ENCODE data around the gene AGXT.

AGXT gene

DNA sequence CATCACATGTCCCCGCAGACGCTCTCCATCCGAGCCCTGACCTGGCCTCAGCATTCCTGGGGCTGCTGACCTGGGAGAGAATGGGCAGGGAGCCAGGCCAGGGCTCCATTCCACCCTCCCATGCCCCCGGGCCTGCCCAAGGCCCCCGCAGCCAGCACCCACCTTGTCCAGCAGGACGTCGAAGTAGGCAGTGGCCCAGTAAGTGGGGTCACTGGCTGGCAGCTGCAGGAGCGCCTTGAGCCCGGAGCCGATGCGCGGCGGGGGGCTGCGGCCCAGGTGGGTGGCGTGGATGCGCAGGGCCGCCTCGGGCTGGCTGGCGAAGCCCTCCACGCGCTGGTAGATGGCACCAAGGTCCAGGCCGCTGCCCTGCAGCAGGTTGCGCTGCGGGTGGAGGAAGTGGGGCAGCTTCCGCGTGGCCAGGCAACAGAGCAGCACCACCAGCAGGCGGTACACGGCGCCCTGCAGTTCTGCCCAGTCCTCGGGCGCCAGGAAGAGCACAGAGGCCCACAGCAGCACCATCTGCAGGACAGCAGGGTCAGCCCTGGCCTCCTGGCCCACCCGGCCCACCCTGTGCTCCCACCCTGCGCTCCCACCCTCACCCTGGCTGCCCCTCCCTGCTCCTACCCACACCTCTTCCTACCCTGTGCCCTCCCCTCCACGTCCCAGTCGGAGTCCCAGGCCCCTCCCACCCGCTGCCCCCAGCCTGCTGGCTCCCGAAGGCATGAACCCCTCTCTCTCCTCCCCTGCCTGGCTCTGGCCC is 19.7 kb downstream of the AGXT start:
- H3K9me2 ChIP-seq (ENCODE audit: low read depth, low read length), result no peaks in the 10 kb centered on the region
- no peak overlapping the region for H2AFZ ChIP-seq (ENCODE audit: low read length)
- H3F3A ChIP-seq (ENCODE audit: insufficient read depth, low read length), result no peaks in the 10 kb centered on the region
- TF ChIP-seq, protein P1, sequence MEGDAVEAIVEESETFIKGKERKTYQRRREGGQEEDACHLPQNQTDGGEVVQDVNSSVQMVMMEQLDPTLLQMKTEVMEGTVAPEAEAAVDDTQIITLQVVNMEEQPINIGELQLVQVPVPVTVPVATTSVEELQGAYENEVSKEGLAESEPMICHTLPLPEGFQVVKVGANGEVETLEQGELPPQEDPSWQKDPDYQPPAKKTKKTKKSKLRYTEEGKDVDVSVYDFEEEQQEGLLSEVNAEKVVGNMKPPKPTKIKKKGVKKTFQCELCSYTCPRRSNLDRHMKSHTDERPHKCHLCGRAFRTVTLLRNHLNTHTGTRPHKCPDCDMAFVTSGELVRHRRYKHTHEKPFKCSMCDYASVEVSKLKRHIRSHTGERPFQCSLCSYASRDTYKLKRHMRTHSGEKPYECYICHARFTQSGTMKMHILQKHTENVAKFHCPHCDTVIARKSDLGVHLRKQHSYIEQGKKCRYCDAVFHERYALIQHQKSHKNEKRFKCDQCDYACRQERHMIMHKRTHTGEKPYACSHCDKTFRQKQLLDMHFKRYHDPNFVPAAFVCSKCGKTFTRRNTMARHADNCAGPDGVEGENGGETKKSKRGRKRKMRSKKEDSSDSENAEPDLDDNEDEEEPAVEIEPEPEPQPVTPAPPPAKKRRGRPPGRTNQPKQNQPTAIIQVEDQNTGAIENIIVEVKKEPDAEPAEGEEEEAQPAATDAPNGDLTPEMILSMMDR (IDR thresholded peaks at IDR 0.05; ENCODE audit: low read length), result no peak
- TF ChIP-seq EZH2 (IDR thresholded peaks at IDR 0.05; ENCODE audit: borderline replicate concordance, low read length), result no peak
- H3K27ac ChIP-seq (ENCODE audit: low read depth, low read length, poor library complexity, severe bottlenecking), result no peak overlapping the region
- H3K27me3 ChIP-seq (ENCODE audit: insufficient read depth, low read length), result 0 out of 2 replicates have a peak, but pooled peaks cover 4% of the 10 kb centered on the region
- H3K9ac ChIP-seq (ENCODE audit: low read length), result no peak overlapping the region
- no peaks in the 10 kb centered on the region for H4K20me1 ChIP-seq (ENCODE audit: insufficient read depth, low read length)
- no peak overlapping the region for H3K4me2 ChIP-seq (ENCODE audit: low read length)
- no peaks in the 10 kb centered on the region for H3K9me3 ChIP-seq (ENCODE audit: low read length)
- no peaks in the 10 kb centered on the region for H3K4me1 ChIP-seq (ENCODE audit: insufficient read depth, low read length, severe bottlenecking)
- H3K79me2 ChIP-seq (ENCODE audit: insufficient read depth, low read length), result no peaks in the 10 kb centered on the region
- H3K36me3 ChIP-seq (ENCODE audit: insufficient read depth, low read length), result no peaks in the 10 kb centered on the region
- H3K4me3 ChIP-seq (ENCODE audit: low read depth, low read length, poor library complexity, severe bottlenecking), result no peak overlapping the region

DNA sequence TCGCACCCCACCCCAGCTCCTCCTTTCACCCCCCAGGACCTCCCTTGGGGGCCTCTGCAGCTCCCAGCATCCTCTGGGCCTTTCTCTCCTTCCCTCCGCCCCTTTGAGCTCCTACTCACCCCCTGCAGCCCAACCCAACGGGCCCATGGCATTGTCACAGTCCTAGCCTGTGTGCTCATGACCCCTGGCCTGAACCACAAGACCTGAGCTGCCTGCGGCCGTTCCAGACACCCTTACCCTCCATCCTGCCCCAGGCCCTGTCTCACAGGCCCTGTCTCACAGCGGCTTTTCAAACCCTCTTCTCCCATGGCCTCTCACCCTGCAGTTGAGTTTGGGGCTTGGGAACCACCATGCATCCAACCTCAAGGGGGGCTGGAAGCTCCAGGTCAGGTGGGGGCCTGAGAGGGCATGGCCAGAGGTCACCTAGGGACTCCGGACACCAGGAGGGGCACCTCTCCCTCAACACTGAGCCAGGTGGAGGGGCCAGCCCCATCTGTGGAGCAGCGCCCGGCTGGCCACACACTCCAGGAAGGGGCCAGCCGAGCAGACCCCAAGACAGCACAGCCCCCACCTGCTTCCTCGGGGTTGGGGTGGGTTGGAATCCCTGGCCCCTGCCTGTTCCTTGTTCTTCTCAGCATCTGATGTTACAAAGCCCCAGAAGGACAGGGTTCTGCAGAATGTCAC is 20.4 kb downstream of the AGXT start:
- Histone ChIP-seq H3K4me3 (ENCODE audit: low read depth, low read length, poor library complexity, severe bottlenecking) (no peak overlapping the region), H3K9me3 (ENCODE audit: low read length) (no peaks in the 10 kb centered on the region), H3K4me1 (ENCODE audit: insufficient read depth, low read length, severe bottlenecking) (no peaks in the 10 kb centered on the region), H3K9ac (ENCODE audit: low read length) (no peak overlapping the region), H3K27ac (ENCODE audit: low read depth, low read length, poor library complexity, severe bottlenecking) (no peak overlapping the region), H3K79me2 (ENCODE audit: insufficient read depth, low read length) (no peaks in the 10 kb centered on the region), H4K20me1 (ENCODE audit: insufficient read depth, low read length) (no peaks in the 10 kb centered on the region), H3F3A (ENCODE audit: insufficient read depth, low read length) (no peaks in the 10 kb centered on the region), H3K36me3 (ENCODE audit: insufficient read depth, low read length) (no peaks in the 10 kb centered on the region), H3K27me3 (ENCODE audit: insufficient read depth, low read length) (0 out of 2 replicates have a peak, but pooled peaks cover 4% of the 10 kb centered on the region), H3K9me2 (ENCODE audit: low read depth, low read length) (no peaks in the 10 kb centered on the region), H3K4me2 (ENCODE audit: low read length) (no peak overlapping the region), H2AFZ (ENCODE audit: low read length) (no peak overlapping the region)
- no peak for TF ChIP-seq EZH2 (IDR thresholded peaks at IDR 0.05; ENCODE audit: borderline replicate concordance, low read length)
- TF ChIP-seq, protein P1 (IDR thresholded peaks at IDR 0.05; ENCODE audit: low read length), result no peak

DNA sequence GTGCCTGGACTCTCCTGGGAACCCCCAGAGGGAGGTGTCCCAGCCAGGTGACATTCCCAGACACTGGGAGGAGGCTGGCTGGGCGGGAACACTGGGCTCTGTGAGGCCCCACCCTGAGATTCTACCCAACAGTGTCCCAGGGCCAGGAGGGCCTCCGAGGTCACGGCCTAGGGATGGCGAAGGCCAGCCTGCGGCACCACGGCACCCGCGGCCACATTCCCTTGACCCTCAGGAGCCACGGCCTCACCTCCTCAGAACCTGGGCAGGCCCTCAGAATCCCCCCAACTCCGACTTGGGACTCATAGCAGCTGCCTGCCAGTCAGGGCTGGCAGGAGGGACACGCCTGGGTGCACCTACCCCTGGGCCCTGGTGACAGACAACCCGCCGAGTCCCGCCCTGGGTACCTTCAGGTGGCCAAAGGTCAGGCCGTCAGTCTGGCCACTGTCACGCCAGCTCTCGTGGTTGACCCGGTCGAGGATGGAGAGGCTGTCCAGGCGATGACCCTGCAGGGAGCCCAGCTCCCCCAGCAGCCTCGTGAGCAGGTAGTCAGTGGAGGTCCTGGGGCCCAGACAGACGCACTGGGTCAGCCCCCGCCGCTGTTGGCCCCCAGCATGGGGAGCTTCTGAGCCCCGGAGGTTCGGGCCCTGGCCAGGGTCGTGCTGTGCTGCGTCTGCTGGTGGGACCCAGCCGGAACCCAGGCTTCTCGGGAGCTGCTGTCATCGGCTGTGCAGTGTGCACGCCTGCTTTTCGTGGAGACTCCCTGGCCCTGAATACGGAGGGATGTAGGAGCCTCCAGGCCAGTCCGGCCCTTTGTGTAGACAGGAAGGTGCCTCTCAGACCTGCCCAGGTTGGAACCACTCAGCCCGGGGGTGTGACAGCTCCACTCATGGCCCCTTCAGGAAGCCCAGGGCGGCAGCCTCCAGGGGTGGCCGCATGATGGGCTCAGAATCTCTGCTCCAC is 21.3 kb downstream of the AGXT start:
- Histone ChIP-seq H3K27me3 (ENCODE audit: insufficient read depth, low read length) (0 out of 2 replicates have a peak, but pooled peaks cover 4% of the 10 kb centered on the region), H3K4me1 (ENCODE audit: insufficient read depth, low read length, severe bottlenecking) (no peaks in the 10 kb centered on the region), H3K36me3 (ENCODE audit: insufficient read depth, low read length) (no peaks in the 10 kb centered on the region), H3F3A (ENCODE audit: insufficient read depth, low read length) (no peaks in the 10 kb centered on the region), H3K9me3 (ENCODE audit: low read length) (no peaks in the 10 kb centered on the region), H3K79me2 (ENCODE audit: insufficient read depth, low read length) (no peaks in the 10 kb centered on the region), H3K27ac (ENCODE audit: low read depth, low read length, poor library complexity, severe bottlenecking) (no peak overlapping the region), H2AFZ (ENCODE audit: low read length) (no peak overlapping the region), H4K20me1 (ENCODE audit: insufficient read depth, low read length) (no peaks in the 10 kb centered on the region), H3K4me3 (ENCODE audit: low read depth, low read length, poor library complexity, severe bottlenecking) (no peak overlapping the region), H3K9ac (ENCODE audit: low read length) (no peak overlapping the region), H3K4me2 (ENCODE audit: low read length) (no peak overlapping the region), H3K9me2 (ENCODE audit: low read depth, low read length) (no peaks in the 10 kb centered on the region)
- TF ChIP-seq, protein P1 (IDR thresholded peaks at IDR 0.05; ENCODE audit: low read length), result no peak
- TF ChIP-seq EZH2 (IDR thresholded peaks at IDR 0.05; ENCODE audit: borderline replicate concordance, low read length), result no peak

Data from OCI-LY1 (cell line).